ENCODE results near the gene TPPP3.
"Not testable (repeated sequence)": the region's sequence is repeated elsewhere in the genome, so short reads cannot be mapped to it uniquely, and the experiment has no call there.

The TPPP3 gene

DNA sequence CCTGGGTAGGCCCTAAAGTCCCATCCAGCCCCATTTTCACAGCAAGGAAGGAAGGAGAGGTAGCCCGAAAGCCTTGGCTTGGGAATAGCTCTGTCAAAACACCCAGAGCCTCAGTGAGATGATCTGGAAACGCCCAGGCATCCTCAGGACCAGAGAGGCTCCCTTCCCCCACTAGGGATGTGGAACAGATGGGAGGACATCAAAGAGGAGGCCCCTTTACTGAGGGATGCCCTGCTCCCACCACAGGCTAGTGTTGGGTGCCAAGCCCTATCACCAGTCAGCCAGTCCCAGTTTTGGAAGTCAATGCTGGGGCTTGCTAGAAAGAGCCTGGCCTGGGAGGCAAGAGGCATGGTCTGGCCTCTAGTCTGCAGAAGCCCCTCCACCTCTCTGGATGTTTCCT lies 4.7 kb downstream of the TPPP3 start:
- peak; percentile 66 for DNase-seq

DNA sequence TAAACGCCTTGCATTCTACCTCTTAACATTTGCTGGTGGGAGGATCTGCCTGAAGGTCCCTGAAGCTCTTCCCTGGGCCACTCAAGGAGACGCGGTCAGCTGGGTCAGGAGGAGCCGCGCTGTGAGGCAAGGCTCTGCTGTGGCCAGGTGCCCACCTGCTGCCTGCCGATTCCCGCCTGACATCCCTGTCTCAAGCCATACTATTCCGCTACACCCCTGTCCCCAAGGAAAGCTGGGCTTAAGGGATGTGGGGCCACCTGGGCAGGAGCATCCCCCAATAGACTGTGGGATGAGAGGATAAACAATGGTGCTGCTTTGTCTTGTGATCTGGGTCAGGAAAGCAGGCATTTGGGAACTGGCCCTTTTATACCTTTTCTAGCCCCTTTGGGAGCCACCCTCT lies 5.1 kb downstream of the TPPP3 start:
- no peak for DNase-seq

DNA sequence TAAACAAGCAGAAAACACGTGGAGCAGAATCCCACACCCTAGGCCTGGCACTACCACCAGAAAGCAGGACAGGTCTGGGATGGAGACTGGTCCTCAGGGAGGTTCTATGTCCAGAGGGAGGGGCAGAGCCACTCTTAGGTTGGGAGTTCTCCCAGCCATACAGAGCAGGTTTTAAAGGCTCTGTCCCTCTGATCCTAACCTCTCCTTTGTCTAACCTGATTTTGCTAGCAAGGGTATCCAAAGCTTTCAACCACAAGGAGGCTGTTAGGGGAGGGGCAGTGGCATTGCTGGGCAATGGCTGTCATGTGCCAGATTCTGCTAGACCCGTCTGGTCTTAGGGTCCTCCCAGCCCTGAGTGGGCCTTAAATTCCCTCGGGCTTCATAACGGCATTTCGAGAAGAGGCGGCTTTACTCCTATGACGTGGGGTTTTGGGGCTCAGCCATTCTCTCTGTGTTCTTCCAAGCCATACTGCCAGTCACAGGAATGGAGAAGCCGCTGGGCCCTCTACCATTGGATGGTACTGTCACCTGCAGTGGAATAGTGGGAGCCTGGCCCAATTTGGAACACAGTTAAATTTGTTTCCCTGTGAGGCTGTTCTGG lies 5.7 kb downstream of the TPPP3 start:
- DNase-seq, result no peak

DNA sequence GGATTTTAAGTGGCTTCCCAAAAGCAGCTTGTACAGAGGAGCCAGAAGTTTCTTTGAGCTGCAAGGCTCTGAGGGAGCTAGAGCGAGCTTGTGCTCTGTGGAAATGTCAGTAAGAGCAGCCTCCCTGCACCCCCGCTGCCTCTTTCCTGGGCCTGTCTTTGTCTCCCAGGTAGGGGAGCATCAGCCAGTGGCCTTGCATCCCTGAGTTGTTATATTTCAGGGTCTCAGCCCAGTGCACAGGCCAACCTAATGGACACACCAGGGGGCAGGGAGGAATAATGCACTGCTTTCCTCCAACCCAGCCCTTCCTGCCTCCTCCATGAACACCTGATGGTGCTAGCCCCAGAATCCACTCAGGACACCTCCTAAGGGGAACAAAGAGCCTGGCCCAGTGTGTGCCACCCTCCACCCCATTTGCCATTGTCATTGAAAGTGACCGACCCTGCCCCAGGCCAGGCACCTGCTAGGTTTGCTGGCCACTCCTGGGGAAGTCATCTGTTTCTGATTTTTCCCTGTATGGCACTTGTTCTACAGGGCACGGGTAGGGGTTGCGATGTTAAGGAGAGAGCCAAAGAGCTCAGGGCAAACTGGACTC lies 6.3 kb downstream of the TPPP3 start:
- DNase-seq, result no peak

DNA sequence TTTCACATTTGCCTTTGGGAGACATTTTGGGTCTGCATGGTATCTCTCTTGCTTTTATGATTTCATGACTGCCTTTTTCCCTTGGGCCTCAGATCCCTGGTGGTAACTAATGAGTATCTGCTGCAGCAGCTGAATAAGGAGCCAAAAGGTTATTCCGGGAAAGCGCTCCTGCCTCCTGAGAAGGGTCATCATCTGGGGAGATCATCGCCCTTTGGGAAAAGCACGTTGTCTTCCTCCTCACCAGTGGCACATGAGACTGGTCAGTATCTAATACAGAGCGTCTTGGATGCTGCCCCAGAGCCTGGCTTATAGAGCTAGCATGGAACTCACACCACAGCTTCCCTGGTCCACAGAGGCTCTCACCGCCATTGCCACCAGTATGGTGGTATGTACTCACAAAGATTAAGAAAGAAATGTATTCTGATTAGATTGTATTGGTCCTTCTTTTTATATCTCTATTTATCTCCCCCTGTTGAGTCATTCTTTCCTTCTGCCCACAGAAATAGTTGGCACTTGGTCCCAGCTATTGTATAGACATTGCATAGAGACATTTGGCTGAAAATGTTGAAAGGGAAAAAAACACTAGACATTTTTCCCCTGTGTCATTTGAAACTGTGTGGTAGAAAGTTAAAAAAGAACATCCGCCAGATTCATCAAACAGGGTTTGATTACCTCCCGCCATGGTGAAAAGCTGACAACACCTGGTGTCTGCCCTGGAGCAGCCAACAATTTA lies 8.4 kb downstream of the TPPP3 start:
- peak; percentile 55 for DNase-seq

DNA sequence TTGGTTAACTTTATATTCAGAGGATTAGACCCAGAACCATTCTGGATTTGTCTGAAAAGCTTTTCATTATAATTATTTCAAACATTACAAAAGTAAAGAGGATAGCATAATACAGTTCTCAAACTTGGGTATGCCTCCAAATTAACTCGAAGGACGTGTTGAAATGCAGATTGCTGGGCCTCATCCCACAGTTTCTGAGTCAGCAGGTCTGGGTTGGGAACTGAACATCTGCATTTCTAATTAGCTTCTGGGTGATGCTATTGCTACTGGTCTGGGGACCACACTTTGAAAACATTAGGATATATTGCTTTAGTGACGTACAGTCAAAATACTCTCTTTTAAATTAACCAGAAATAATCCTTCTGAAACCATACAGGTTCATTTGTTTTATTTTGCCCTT lies 10.0 kb downstream of the TPPP3 start:
- DNase-seq, result no peak

DNA sequence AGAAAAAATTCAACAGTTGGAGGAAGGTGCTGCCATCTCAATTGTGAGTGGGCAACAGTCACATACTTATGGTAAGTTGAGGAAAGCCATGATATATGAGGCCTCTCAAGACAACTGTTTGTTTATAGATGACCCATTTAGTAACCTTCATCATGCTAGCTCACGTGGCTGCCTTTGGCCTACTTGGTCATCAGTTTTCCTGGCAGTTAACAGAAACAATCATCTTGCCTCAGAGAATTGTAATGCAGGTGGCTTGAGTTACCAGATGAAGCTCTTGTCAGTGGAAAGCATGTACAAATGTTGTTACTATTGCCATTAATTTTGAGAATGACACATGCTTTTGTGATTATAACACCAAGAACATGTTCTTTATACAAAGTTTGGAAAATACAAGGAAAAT lies 14.7 kb downstream of the TPPP3 start:
- DNase-seq, result no peak

DNA sequence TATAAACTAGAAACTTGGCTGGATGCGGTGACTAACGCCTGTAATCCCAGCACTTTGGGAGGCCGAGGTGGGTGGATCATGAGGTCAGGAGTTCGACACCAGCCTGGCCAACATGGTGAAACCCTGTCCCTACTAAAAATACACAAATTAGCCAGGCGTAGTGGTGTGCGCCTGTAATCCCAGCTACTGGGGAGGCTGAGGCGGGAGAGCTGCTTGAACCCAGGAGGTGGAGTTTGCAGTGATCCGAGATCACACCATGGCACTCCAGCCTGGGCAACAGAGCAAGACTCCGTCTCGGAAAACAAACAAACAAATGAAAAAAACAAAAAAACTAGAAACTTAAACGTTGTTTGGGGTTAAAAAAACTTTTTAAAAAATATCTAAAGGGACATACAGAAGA lies 17.3 kb downstream of the TPPP3 start:
- not testable (repeated sequence) for DNase-seq

DNA sequence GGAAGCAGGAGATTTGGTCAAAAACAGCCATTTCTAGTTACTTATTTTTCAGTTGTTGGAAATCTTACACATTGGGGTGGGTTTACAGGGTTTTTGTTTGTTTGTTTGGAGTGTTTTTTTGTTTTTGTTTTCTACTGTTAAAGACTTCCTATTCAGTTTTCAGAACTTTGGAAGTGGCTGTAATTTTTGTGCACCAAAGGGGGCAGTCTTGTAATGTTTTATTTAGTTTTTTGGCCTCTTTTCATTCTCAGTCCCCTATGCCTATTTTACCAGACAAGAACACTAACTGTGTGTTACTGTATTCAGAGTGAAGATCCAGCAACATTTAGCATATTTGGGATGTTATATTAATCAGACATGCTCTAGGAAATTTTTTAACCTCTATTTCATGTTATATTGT lies 20.6 kb downstream of the TPPP3 start:
- DNase-seq, result peak; percentile 42

DNA sequence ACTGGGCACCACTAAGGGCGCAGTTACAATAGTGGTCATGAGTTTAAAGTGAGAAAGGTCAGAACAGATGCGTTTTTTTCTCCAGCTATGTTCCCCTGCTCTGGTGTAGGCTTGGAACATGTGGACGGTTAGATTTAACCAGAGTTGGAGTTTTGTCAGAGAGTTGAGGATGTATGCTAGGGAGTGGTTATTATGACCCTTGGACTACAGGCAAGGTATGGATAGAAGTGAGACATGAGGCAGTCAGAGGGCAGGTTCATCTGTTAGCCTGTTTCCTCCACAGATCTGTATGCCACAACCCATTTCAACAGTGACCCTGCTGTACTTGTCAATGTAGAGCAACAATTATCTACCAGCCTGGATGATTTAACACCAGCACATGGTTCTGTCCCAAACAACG lies 22.6 kb downstream of the TPPP3 start:
- DNase-seq, result no peak

DNA sequence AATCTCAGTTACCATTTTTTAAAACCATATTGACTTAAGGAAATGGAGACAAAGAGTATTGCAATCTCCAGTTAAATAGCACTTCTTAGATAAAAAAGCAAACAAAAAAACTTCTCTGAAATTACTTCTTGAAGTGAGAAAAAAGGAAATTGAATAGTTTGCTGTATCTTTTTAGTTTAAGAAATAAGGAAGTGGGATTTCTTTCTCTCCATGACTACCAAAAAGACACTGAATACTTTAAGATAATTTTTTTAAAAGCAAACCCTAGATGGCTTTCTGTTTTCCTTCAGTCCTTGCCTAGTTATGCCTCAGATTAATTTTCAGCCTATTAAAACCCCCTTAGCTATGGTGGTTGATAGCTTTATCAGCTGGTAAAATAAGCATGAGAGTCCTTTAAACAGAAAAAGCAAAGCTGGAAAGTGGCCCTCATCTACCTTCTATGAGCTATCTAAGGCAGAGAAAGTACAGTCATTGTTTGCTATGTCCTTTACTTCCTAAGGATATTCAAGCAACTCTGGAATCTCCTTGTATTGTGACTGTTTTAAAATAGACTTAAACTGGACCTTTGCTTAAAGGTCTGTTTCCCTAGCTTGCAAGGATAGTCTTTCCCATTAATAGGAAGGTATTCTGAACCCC lies 28.6 kb downstream of the TPPP3 start:
- DNase-seq, result no peak

DNA sequence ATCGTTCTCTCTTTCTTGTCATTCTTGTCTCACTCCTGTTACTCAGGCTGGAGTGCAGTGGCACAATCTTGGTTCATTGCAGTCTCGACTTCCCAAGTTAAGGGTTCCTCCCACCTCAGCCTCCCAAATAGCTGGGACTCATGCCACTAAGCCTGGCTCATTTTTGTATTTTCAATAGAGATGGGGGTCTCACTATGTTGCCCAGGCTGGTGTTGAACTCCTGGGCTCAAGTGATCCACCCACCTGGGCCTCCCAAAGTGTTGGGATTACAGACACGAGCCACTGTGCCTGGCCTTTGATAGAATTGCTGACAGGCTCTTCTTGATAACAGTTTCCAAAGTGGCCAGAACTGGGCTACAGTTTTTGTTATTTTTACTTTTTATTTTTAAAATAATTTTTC lies 32.3 kb downstream of the TPPP3 start:
- no peak for DNase-seq

DNA sequence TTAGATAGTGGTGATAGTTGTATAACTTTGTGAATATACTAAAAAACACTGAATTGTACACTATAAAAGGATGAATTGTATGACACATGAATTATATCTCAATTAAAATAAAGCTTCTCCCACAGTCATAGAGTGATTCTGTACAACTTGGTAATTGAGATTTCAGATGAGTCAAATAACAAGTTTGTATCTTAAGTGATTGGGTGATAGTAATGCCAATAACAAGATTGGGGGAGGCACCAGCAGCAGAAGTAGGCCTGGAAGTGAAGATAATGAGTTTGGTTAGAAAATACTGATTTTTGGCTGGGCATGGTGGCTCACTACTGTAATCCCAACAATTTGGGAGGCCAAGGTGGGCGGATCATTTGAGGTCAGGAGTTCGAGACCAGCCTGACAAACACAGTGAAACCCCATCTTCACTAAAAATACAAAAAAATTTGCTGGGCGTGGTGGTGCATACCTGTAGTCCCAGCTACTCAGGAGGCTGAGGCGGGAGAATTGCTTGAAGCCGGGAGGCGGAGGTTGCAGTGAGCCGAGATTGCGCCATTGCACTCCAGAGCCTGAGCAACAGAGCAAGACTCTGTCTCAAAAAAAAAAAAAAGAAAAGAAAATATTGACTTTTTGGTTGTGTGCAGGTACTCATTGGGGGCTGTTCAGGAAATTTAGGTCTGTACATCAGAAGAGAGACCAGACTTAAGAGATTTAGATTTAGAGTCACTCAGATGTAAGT lies 33.6 kb downstream of the TPPP3 start:
- DNase-seq, result not testable (repeated sequence)

DNA sequence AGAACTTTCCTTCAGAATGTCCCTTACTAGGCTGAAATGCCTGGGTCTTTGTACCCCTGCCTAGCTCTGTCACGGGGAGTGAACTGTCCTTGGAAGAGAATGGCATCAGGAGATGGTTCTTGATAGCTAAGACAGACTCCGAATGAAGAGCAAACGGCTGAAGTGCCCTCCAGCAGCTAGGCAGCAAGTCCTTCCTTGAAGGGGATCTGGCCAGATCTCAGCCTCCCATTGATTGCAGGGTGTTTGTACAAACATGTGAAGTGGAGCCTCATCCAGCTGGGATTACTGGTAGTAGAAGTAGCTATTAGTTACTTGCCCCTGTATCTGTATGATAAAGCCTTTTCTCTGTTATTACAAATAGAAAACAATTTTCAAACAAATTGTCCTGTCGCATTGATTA lies 35.7 kb downstream of the TPPP3 start:
- no peak for DNase-seq

DNA sequence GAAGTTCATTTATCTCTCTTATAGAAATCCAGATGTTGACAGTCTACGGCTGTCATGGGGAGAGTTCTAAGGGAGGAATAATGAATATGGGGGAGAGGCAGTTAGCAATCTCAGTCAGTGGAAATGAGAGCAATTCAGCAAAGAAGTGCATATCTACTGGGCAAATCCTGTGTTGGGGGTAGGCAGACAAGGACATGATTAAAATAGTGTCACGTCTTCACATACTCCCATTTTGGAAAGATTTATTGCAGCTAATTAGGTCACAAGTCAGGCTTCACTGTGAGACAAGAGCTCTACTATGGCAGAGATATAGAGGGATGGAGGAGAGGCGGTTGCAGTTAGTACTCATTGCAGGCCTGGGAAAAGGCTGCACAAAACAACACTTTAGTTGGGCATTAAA lies 36.9 kb downstream of the TPPP3 start:
- no peak for DNase-seq

DNA sequence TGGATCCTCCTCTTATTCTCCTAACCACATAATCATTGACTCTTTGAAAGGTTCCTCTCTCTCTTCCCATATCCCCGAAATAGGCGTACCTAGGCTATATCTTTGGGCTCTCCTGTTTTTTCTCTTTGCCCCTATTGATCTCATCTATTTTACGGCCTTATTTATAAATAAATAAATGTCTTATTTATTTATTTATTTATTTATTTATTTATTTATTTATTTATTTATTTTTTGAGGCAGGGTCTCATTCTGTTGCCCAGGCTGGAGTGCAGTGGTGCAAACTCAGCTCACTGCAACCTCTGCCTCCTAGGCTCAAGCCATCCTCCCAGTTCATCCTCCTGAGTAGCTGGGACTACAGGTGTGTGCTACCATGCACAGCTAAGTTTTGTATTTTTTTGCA lies 40.8 kb downstream of the TPPP3 start:
- not testable (repeated sequence) for DNase-seq

DNA sequence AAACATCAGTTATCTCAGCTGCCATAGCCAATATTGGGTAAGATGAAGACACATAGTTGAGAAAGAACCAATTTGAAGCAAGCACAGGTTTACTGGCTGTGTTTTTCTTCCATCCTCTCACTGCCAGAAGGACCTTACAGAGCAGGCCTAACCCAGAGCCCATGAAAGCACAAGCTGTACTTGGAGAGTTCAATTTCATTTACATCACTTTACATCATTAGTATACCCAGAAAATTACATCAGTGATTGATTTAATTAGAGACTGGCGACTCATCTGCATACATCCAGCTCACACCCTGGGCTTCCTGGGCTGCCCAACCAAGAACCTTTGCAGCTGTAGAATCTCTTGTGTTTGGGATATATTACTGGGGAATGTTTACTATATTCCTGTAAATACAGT lies 43.0 kb downstream of the TPPP3 start:
- DNase-seq, result no peak

DNA sequence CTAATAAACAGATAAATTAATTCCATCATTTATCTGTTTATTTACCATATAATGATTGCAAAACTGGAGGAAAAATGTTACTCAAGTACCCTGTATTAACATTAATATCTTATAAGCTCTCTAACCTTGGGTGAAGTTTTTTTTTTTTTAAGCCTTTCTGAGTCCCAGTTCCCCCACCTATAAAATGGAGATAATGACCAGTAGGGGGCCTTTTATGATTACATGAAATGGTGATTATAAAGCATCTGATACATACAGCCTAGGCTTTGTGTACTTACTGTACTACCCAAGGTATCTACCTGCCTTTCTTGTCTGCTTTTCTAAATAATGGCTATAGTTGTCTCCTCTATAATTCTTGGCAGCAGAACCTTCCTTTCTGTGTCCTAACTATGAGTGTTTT lies 44.1 kb downstream of the TPPP3 start:
- DNase-seq, result peak; percentile 47

DNA sequence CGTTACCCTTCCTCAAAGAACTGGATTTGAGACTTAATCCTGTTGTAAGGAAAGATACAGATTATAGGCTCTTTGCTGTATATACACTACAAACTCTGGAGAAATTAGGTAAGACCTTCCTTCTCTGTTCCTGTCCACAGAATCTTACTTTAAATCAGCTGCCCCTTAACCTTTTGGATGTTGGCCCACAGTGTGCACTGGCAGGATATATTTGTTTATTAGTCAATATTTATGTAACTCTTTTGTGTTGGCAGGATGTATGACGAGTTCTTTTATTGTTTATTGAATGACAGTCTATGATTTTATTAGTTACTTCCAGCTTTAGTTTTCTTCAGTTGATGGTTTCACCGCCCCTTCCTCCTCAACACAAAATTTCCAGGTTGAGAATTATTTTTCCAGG lies 47.0 kb downstream of the TPPP3 start:
- no peak for DNase-seq

DNA sequence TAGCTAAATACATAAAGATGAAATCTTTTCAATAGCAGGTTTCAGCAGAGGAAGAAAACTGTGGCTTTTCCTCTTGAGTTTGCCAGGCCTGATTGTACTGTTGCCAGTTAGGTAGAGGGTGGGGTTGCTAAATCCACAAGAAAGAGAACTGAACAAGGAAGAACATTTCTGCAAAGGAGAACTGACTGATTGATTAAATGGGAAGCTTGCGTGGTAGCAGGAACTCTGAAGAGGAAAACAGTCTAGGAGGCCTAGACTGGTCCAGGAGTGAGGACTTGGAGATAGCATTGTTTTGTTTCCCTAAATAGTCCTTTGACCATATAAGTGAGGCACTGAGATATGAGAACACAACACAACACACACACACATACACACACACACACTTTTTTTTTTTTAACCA lies 47.9 kb downstream of the TPPP3 start:
- no peak for DNase-seq

DNA sequence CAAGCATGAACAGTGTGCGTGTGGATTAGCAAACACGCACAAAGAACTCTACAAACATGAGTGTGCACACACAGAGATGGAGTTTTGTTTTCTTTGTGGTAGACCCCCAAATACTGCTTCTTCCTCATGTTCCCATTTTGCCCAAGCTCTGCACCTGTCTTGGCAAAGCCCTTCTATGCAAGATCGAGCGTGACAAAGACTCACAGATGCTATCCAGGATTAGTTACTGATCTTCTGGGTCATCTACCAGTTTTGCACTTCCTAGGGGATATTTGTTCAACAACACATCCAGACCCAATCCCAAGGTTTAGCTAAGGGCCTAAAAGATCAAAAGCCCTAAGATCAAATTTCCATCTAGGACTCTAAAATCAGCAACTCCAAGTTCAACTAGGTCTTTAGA lies 50.7 kb downstream of the TPPP3 start:
- DNase-seq, result no peak

DNA sequence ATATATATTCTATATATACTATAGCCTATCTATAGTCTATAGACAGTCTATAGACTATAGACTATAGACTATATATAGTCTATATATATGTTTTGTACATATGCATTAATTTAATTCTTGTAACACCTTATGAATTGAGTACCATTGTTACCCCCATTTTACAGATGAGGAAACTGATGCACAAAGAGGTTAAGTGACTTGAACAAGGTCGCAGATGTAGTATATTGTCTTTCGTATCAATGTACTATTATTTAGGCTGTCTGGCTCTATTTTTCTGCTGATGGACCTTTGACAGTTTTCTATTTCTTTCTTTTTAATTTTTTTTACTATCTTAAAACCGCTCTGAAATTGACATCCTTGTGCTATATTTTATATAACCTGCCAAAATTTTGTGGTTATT lies 52.0 kb downstream of the TPPP3 start:
- DNase-seq, result no peak
